ENCODE results near the gene KHDRBS1.

KHDRBS1 gene

DNA sequence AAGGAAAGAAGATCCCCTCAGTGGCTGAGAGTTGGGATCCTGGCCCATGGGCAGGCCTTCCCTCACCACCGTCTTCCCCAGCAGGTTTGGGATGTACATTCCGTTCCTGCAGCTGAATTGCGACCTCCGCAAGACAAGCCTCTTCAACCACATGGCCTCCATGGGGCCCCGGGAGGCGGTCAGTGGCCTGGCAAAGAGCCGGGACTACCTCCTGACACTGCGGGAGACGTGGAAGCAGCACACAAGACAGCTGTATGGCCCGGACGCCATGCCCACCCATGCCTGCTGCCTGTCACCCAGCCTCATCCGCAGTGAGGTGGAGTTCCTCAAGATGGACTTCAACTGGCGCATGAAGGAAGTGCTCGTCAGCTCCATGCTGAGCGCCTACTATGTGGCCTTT, 77.9 kb downstream of the KHDRBS1 start:
- ATAC-seq (ENCODE audit: insufficient read depth, low read depth) (no peak), DNase-seq (no peak)
- Histone ChIP-seq H3K9ac (ENCODE audit: low read depth, low read length) (no peak overlapping the region), H3K36me3 (ENCODE audit: insufficient read depth, low read length) (peaks cover 73% of the 10 kb centered on the region), H3K4me3 (ENCODE audit: low read depth in 1 of 2, low read length in 2 of 2) (no peak overlapping the region), H3K4me2 (ENCODE audit: insufficient read depth, low read length) (no peak overlapping the region), H3K79me2 (ENCODE audit: insufficient read depth, low read length) (no peaks in the 10 kb centered on the region), H2AFZ (ENCODE audit: low read depth, low read length) (no peak overlapping the region), H4K20me1 (ENCODE audit: insufficient read depth, low read length) (no peaks in the 10 kb centered on the region), H3K27me3 (ENCODE audit: insufficient read depth, low read length, poor library complexity) (no peaks in the 10 kb centered on the region), H3K27ac (ENCODE audit: low read length) (no peak overlapping the region), H3K9me3 (ENCODE audit: insufficient read depth, low read length, severe bottlenecking) (no peaks in the 10 kb centered on the region), H3K4me1 (ENCODE audit: insufficient read depth, low read length) (no peaks in the 10 kb centered on the region)
- TF ChIP-seq, protein P1, sequence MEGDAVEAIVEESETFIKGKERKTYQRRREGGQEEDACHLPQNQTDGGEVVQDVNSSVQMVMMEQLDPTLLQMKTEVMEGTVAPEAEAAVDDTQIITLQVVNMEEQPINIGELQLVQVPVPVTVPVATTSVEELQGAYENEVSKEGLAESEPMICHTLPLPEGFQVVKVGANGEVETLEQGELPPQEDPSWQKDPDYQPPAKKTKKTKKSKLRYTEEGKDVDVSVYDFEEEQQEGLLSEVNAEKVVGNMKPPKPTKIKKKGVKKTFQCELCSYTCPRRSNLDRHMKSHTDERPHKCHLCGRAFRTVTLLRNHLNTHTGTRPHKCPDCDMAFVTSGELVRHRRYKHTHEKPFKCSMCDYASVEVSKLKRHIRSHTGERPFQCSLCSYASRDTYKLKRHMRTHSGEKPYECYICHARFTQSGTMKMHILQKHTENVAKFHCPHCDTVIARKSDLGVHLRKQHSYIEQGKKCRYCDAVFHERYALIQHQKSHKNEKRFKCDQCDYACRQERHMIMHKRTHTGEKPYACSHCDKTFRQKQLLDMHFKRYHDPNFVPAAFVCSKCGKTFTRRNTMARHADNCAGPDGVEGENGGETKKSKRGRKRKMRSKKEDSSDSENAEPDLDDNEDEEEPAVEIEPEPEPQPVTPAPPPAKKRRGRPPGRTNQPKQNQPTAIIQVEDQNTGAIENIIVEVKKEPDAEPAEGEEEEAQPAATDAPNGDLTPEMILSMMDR (IDR thresholded peaks at IDR 0.05; ENCODE audit: borderline replicate concordance, extremely low read depth, low read length, poor library complexity, severe bottlenecking): no peak
- no peak for TF ChIP-seq EZH2 (IDR thresholded peaks at IDR 0.05; ENCODE audit: borderline replicate concordance, low read depth, low read length, severe bottlenecking)

All from DND-41 (cell line).